ENCODE measurements around the gene JMJD4. TPM values are rescaled to one million over a fixed set of nuclear protein-coding genes. Genes with fewer than 3 reads are reported as not detected.

The JMJD4 gene
- total RNA-seq, 1 experiment from 2014 or later = 15.1 TPM

DNA sequence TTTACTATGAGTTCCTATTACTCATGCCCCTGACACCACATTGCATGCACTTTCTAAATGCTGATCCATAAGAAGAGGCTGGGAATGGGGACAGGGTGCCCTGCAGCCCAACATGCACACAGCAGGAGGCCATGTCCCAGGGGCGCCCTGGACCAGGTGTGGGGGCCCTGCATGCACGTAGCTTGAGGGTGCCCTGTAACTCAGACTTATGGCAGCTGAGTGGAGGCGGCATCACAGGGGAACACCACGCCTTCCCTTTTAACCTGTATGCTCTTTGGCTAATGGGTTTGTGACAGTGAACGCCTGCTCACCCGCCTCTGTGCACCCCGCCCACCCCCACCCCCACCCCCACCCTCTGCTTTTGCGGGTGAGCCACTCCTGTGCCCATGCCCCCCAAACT lies 36.2 kb upstream of the JMJD4 start:
- CTCF ChIA-PET = no interaction called here
- peaks cover 15% of the 10 kb centered on the region; the same call in 1 of the 2 replicates for H3K36me3 ChIP-seq (ENCODE audit: low read depth)

GRCh38 chr1:227770812-227771211 lies 35.7 kb upstream of the JMJD4 start:
- Histone ChIP-seq H3K27ac (no peak overlapping the region), H3K4me1 (replicated peaks; ENCODE audit: insufficient read depth) (peaks cover 13% of the 10 kb centered on the region), H3F3A (ENCODE audit: insufficient read depth, low read depth) (peaks cover 25% of the 10 kb centered on the region), H3K27me3 (ENCODE audit: insufficient read depth, low read depth) (no peaks in the 10 kb centered on the region), H3K36me3 (ENCODE audit: low read depth) (peaks cover 15% of the 10 kb centered on the region; the same call in 1 of the 2 replicates), H4K20me1 (ENCODE audit: insufficient read depth) (peaks cover 26% of the 10 kb centered on the region), H3K4me2 (no peak overlapping the region), H3K9me2 (ENCODE audit: insufficient read depth) (no peaks in the 10 kb centered on the region), H2AFZ (no peak overlapping the region), H3K9me3 (ENCODE audit: insufficient read depth, low read depth) (no peaks in the 10 kb centered on the region), H3K4me3 (no peak overlapping the region), H3K79me2 (ENCODE audit: low read depth) (no peaks in the 10 kb centered on the region)
- BruUV-seq (replicated peaks) = no TSS peak
- TF ChIP-seq CTCF (conservative IDR thresholded peaks at IDR 0.05) (no peak), EZH2 (IDR thresholded peaks at IDR 0.05; ENCODE audit: low read depth) (no peak)
- DNase-seq = no peak
- intact Hi-C loops (cut with micrococcal nuclease; ENCODE audit: unreplicated experiment) = no loop called here
- ChIA-PET POLR2A (ENCODE audit: unreplicated experiment) (no interaction called here), CTCF (no interaction called here)

More for the DNA sequence above, 36.2 kb upstream of the JMJD4 start:
- peaks cover 8% of the 10 kb centered on the region for H3K4me1 ChIP-seq (replicated peaks; ENCODE audit: insufficient read depth)
- no TSS peak for BruUV-seq (replicated peaks)
- no peaks in the 10 kb centered on the region for H3K9me3 ChIP-seq (ENCODE audit: insufficient read depth, low read depth)
- H3K79me2 ChIP-seq (ENCODE audit: low read depth) = no peaks in the 10 kb centered on the region
- peaks cover 21% of the 10 kb centered on the region for H4K20me1 ChIP-seq (ENCODE audit: insufficient read depth)
- H3F3A ChIP-seq (ENCODE audit: insufficient read depth, low read depth) = peaks cover 20% of the 10 kb centered on the region; the same call in 1 of the 2 replicates
- no peak for DNase-seq
- no peak overlapping the region for H3K4me3 ChIP-seq
- H3K9me2 ChIP-seq (ENCODE audit: insufficient read depth) = no peaks in the 10 kb centered on the region
- intact Hi-C loops (cut with micrococcal nuclease; ENCODE audit: unreplicated experiment) = no loop called here
- H3K4me2 ChIP-seq = no peak overlapping the region
- TF ChIP-seq EZH2 (IDR thresholded peaks at IDR 0.05; ENCODE audit: low read depth) = no peak
- no peaks in the 10 kb centered on the region for H3K27me3 ChIP-seq (ENCODE audit: insufficient read depth, low read depth)
- H2AFZ ChIP-seq = no peak overlapping the region
- POLR2A ChIA-PET (ENCODE audit: unreplicated experiment) = no interaction called here
- no peak overlapping the region for H3K27ac ChIP-seq

- Histone ChIP-seq H3K27ac (no peak overlapping the region), H3K9me3 (ENCODE audit: insufficient read depth, low read depth) (no peaks in the 10 kb centered on the region), H3K79me2 (ENCODE audit: low read depth) (peaks cover 4% of the 10 kb centered on the region; the same call in 1 of the 2 replicates), H3K9me2 (ENCODE audit: insufficient read depth) (no peaks in the 10 kb centered on the region), H3F3A (ENCODE audit: insufficient read depth, low read depth) (peaks cover 33% of the 10 kb centered on the region), H3K27me3 (ENCODE audit: insufficient read depth, low read depth) (no peaks in the 10 kb centered on the region), H3K4me1 (replicated peaks; ENCODE audit: insufficient read depth) (peaks cover 21% of the 10 kb centered on the region), H2AFZ (no peak overlapping the region), H3K4me2 (no peak overlapping the region), H4K20me1 (ENCODE audit: insufficient read depth) (peaks cover 29% of the 10 kb centered on the region), H3K36me3 (ENCODE audit: low read depth) (peaks cover 15% of the 10 kb centered on the region; the same call in 1 of the 2 replicates), H3K4me3 (no peak overlapping the region)
- POLR2A ChIA-PET (ENCODE audit: unreplicated experiment) = no interaction called here
- CTCF ChIA-PET = interaction anchor here (0.6 kb wide), 1 partner anchor 118 kb away, joined by 3 read pairs; no protein-coding TSS in a partner anchor
- no peak for TF ChIP-seq EZH2 (IDR thresholded peaks at IDR 0.05; ENCODE audit: low read depth)
- no peak for TF ChIP-seq CTCF (conservative IDR thresholded peaks at IDR 0.05)
- no TSS peak for BruUV-seq (replicated peaks)
- DNase-seq = no peak
- intact Hi-C loops (cut with micrococcal nuclease; ENCODE audit: unreplicated experiment) = loop anchor here (10.0 kb wide), 1 partner anchor 605 kb away; no protein-coding TSS in a partner anchor
These were observed 34.9 kb upstream of the JMJD4 start for GRCh38 chr1:227769936-227770494.

Data from PC-9 (cell line).